PC-9 (cell line): ENCODE results near the gene ADGRA3. TPM values are rescaled to one million over a fixed set of nuclear protein-coding genes. Genes with fewer than 3 reads are reported as not detected.

Experiments used
- BruUV-seq: library from RNA; stranded (reverse); fragments of 400-500 nt; replicated peaks from 2 replicates; lab custom pipeline; 2021; lab: Mats Ljungman, UMichigan
- CTCF ChIA-PET: fragments of 300-600 bp; sonication (Branson Sonifier 250); formaldehyde crosslinking; loops from one replicate; lab custom pipeline; 2022; ENCODE audit warnings: antibody characterized with exemption; lab: Charles Lee
- POLR2A ChIA-PET: fragments of 300-600 bp; sonication (Branson Sonifier 250); formaldehyde crosslinking; loops from one replicate; lab custom pipeline; 2022; ENCODE audit warnings: antibody characterized with exemption; ENCODE audit not compliant: unreplicated experiment; lab: Charles Lee
- DNase-seq, 2 experiments: peaks; one replicate each; pipeline versions ENCODE4 v3.0.0 to v3.0.0-alpha.2; 2015 to 2022; ENCODE audit warnings: mixed read lengths in 1 of 2
- H2AFZ ChIP-seq: fragments of 200-600 bp; sonication (generic); 2 replicates; pipeline ENCODE4 v1.8.1; 2017; ENCODE audit warnings: antibody characterized with exemption
- H3F3A ChIP-seq: fragments of 200-600 bp; sonication (generic); 2 replicates; pipeline ENCODE4 v1.8.1; 2017; ENCODE audit warnings: antibody characterized with exemption, mild to moderate bottlenecking, low read depth; ENCODE audit not compliant: insufficient read depth
- H3K27ac ChIP-seq: fragments of 200-600 bp; sonication (generic); 2 replicates; pipeline ENCODE4 v1.6.1; 2016; ENCODE audit warnings: mixed run types
- H3K27me3 ChIP-seq: fragments of 200-600 bp; sonication (generic); 2 replicates; pipeline ENCODE4 v1.6.1; 2016; ENCODE audit warnings: low read depth, mixed run types; ENCODE audit not compliant: insufficient read depth
- H3K36me3 ChIP-seq: fragments of 200-600 bp; sonication (generic); 2 replicates; pipeline ENCODE4 v1.6.1; 2016; ENCODE audit warnings: low read depth, mixed run types
- H3K4me1 ChIP-seq: fragments of 200-600 bp; sonication (generic); replicated peaks from 2 replicates; pipeline ENCODE4 v1.6.1; 2016; ENCODE audit warnings: mixed run types; ENCODE audit not compliant: insufficient read depth
- H3K4me2 ChIP-seq: fragments of 200-600 bp; sonication (generic); 2 replicates; pipeline ENCODE4 v1.6.1; 2017; ENCODE audit warnings: mixed run types
- H3K4me3 ChIP-seq: fragments of 200-600 bp; sonication (generic); 2 replicates; pipeline ENCODE4 v1.6.1; 2016; ENCODE audit warnings: mixed run types
- H3K79me2 ChIP-seq: fragments of 200-600 bp; sonication (generic); 2 replicates; pipeline ENCODE4 v1.6.1; 2017; ENCODE audit warnings: low read depth, mixed run types
- H3K9me2 ChIP-seq: fragments of 200-600 bp; sonication (generic); 2 replicates; pipeline ENCODE4 v1.8.1; 2017; ENCODE audit warnings: mild to moderate bottlenecking; ENCODE audit not compliant: insufficient read depth
- H3K9me3 ChIP-seq: fragments of 200-600 bp; sonication (generic); 2 replicates; pipeline ENCODE4 v1.8.1; 2016; ENCODE audit warnings: low read depth; ENCODE audit not compliant: insufficient read depth
- H4K20me1 ChIP-seq: fragments of 200-600 bp; sonication (generic); 2 replicates; pipeline ENCODE4 v1.8.1; 2017; ENCODE audit not compliant: insufficient read depth
- CTCF ChIP-seq: fragments of 200-600 bp; sonication (generic); conservative IDR thresholded peaks from 2 replicates; pipeline ENCODE4 v1.6.1; 2017; ENCODE audit warnings: mixed run types, antibody characterized with exemption, mild to moderate bottlenecking, moderate library complexity
- EZH2 ChIP-seq: fragments of 200-600 bp; sonication (generic); IDR thresholded peaks from 2 replicates; pipeline ENCODE4 v1.8.0; 2017; ENCODE audit warnings: antibody characterized with exemption, low read depth
- intact Hi-C: fragments of 100-400 bp; cut with micrococcal nuclease; formaldehyde crosslinking; loops from one replicate; pipeline ENCODE4 v1.10.0; 2022; ENCODE audit not compliant: unreplicated experiment
- total RNA-seq: library from RNA; stranded (reverse); gene quantifications from 2 replicates; pipeline ENCODE4 v1.2.3, GENCODE V29; 2021

The ADGRA3 gene
- total RNA-seq, 1 experiment from 2014 or later = 40.5 TPM

GRCh38 chr4:22554670-22555069 is 38.8 kb upstream of the ADGRA3 start:
- no peaks in the 10 kb centered on the region for H3K36me3 ChIP-seq
- intact Hi-C loops = no loop called here
- H3K9me3 ChIP-seq = no peaks in the 10 kb centered on the region
- no peaks in the 10 kb centered on the region for H3K4me1 ChIP-seq
- no peaks in the 10 kb centered on the region for H3K79me2 ChIP-seq
- no peaks in the 10 kb centered on the region for H4K20me1 ChIP-seq
- no peak overlapping the region for H3K4me3 ChIP-seq
- no TSS peak for BruUV-seq
- H3K9me2 ChIP-seq = no peaks in the 10 kb centered on the region
- no peak for DNase-seq
- TF ChIP-seq EZH2 = no peak
- no peak for TF ChIP-seq CTCF
- H3K4me2 ChIP-seq = no peak overlapping the region
- no peak overlapping the region for H3K27ac ChIP-seq
- CTCF ChIA-PET = no interaction called here
- H3F3A ChIP-seq = no peaks in the 10 kb centered on the region
- POLR2A ChIA-PET = no interaction called here
- no peak overlapping the region for H2AFZ ChIP-seq
- no peaks in the 10 kb centered on the region for H3K27me3 ChIP-seq

DNA sequence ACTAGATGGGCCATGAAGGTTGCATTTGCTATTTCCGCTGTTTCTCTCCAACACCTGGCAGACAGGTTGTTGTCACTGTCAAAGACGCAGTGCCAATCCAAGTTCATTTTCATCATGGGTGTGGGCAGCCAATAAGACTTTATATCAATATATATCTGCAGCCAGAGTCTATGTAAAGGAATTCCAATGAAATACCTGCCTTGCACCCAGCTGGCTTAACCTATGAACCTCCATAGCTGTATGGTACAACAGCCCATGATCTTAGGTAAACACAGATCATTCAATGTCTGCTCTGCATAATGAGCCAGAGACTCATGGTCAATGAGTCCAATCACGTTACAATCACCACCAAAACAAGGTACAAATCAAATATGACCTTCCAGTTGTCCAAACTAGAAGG is 37.7 kb upstream of the ADGRA3 start:
- no peaks in the 10 kb centered on the region for H3K4me1 ChIP-seq
- no peaks in the 10 kb centered on the region for H4K20me1 ChIP-seq
- H3K9me2 ChIP-seq = no peaks in the 10 kb centered on the region
- POLR2A ChIA-PET = no interaction called here
- no peak for DNase-seq
- no TSS peak for BruUV-seq
- no peaks in the 10 kb centered on the region for H3K79me2 ChIP-seq
- H3F3A ChIP-seq = no peaks in the 10 kb centered on the region
- intact Hi-C loops = no loop called here
- H3K4me3 ChIP-seq = no peak overlapping the region
- CTCF ChIA-PET = no interaction called here
- H3K9me3 ChIP-seq = no peaks in the 10 kb centered on the region
- H3K36me3 ChIP-seq = no peaks in the 10 kb centered on the region
- TF ChIP-seq EZH2 = no peak
- TF ChIP-seq CTCF = no peak
- H2AFZ ChIP-seq = no peak overlapping the region
- no peaks in the 10 kb centered on the region for H3K27me3 ChIP-seq
- H3K27ac ChIP-seq = no peak overlapping the region
- H3K4me2 ChIP-seq = no peak overlapping the region

DNA sequence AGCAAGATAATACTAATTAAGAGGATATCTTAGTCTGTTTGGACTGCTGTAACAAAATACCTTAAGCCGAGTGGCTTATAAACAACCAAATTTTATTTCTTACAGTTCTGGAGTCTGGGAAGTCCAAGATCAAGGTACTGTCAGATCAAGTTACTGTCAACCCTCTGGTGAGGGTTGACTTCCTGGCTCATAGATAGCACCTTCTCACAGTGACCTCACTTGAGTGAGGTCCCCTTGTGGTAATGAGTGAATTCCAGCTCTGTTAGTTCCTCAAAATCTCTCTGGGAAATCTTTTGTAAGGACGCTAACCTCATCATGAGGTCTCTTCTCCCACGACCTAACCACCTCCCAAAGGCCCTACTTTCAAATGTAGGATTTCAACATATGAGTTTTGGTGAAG is 36.9 kb upstream of the ADGRA3 start:
- Histone ChIP-seq H3K36me3 (no peaks in the 10 kb centered on the region), H3K27me3 (no peaks in the 10 kb centered on the region), H3K4me2 (no peak overlapping the region), H3K79me2 (no peaks in the 10 kb centered on the region), H4K20me1 (no peaks in the 10 kb centered on the region), H3K9me3 (no peaks in the 10 kb centered on the region), H2AFZ (no peak overlapping the region), H3K4me3 (no peak overlapping the region), H3K4me1 (no peaks in the 10 kb centered on the region), H3K27ac (no peak overlapping the region), H3K9me2 (no peaks in the 10 kb centered on the region), H3F3A (no peaks in the 10 kb centered on the region)
- DNase-seq = no peak
- POLR2A ChIA-PET = no interaction called here
- TF ChIP-seq CTCF (no peak), EZH2 (no peak)
- no TSS peak for BruUV-seq
- CTCF ChIA-PET = no interaction called here
- intact Hi-C loops = no loop called here
